GM23338 (cell line): ENCODE results near the gene UXS1. TPM values are rescaled to one million over a fixed set of nuclear protein-coding genes. Genes with fewer than 3 reads are reported as not detected.

Experiments
- ATAC-seq: fragments of 200-7000 bp; cut with Tn5 transposase; 3 replicates; pipeline ENCODE4 v1.9.1; 2020
- DNase-seq: peaks from one replicate; pipeline ENCODE4 v3.0.0-alpha.2; 2015; ENCODE audit warnings: low spot score
- H2AFZ ChIP-seq: fragments of 200-600 bp; sonication (generic); 2 replicates; pipeline ENCODE4 v1.8.0; 2016; ENCODE audit warnings: antibody characterized with exemption, mild to moderate bottlenecking, moderate library complexity
- H3F3A ChIP-seq: fragments of 200-600 bp; sonication (generic); replicated peaks from 2 replicates; pipeline ENCODE4 v1.8.0; 2017; ENCODE audit warnings: antibody characterized with exemption, mixed run types, low read depth
- H3K27ac ChIP-seq: fragments of 200-600 bp; sonication (generic); 2 replicates; pipeline ENCODE4 v1.6.1; 2016; ENCODE audit warnings: low read depth
- H3K27me3 ChIP-seq: fragments of 200-600 bp; sonication (generic); 2 replicates; pipeline ENCODE4 v1.8.0; 2016; ENCODE audit warnings: mild to moderate bottlenecking, mixed run types, moderate library complexity; ENCODE audit not compliant: insufficient read depth
- H3K36me3 ChIP-seq: fragments of 200-600 bp; sonication (generic); 2 replicates; pipeline ENCODE4 v1.8.0; 2016; ENCODE audit warnings: mild to moderate bottlenecking; ENCODE audit not compliant: insufficient read depth
- H3K4me1 ChIP-seq: fragments of 200-600 bp; sonication (generic); 2 replicates; pipeline ENCODE4 v1.8.0; 2016; ENCODE audit warnings: mild to moderate bottlenecking, moderate library complexity; ENCODE audit not compliant: insufficient read depth
- H3K4me2 ChIP-seq: fragments of 200-600 bp; sonication (generic); 2 replicates; pipeline ENCODE4 v1.7.1; 2017; ENCODE audit warnings: mixed run types
- H3K4me3 ChIP-seq: fragments of 200-600 bp; sonication (generic); 2 replicates; pipeline ENCODE4 v1.6.1; 2016; ENCODE audit warnings: mixed run types
- H3K79me2 ChIP-seq: fragments of 200-600 bp; sonication (generic); replicated peaks from 2 replicates; pipeline ENCODE4 v1.8.0; 2017; ENCODE audit warnings: mild to moderate bottlenecking; ENCODE audit not compliant: insufficient read depth
- H3K9me2 ChIP-seq: fragments of 200-600 bp; sonication (generic); 2 replicates; pipeline ENCODE4 v1.8.0; 2017; ENCODE audit not compliant: insufficient read depth
- H4K20me1 ChIP-seq: fragments of 200-600 bp; sonication (generic); replicated peaks from 2 replicates; pipeline ENCODE4 v1.8.0; 2017; ENCODE audit warnings: mild to moderate bottlenecking; ENCODE audit not compliant: insufficient read depth
- H3K27ac Mint-ChIP-seq: 2 replicates; pipeline ENCODE4 v1.8.0; 2020; ENCODE audit warnings: inconsistent platforms, mild to moderate bottlenecking, moderate library complexity, mixed read lengths
- H3K27me3 Mint-ChIP-seq: 3 replicates; pipeline ENCODE4 v1.8.0; 2022; ENCODE audit warnings: low read depth, mild to moderate bottlenecking, moderate library complexity, mixed read lengths, inconsistent platforms; ENCODE audit not compliant: insufficient read depth, poor library complexity
- H3K36me3 Mint-ChIP-seq: 3 replicates; pipeline ENCODE4 v1.8.0; 2021; ENCODE audit warnings: low read depth, mild to moderate bottlenecking, inconsistent platforms, moderate library complexity, mixed read lengths
- H3K4me1 Mint-ChIP-seq: 3 replicates; pipeline ENCODE4 v1.8.0; 2020; ENCODE audit warnings: mild to moderate bottlenecking, inconsistent platforms, mixed read lengths
- H3K4me3 Mint-ChIP-seq: 3 replicates; pipeline ENCODE4 v1.8.0; 2021; ENCODE audit warnings: moderate library complexity, mild to moderate bottlenecking, inconsistent platforms, mixed read lengths
- H3K9me3 Mint-ChIP-seq: 3 replicates; pipeline ENCODE4 v1.8.0; 2020; ENCODE audit warnings: moderate library complexity, mild to moderate bottlenecking, inconsistent platforms, mixed read lengths
- CREB1 ChIP-seq: fragments of 250-450 bp; sonication (Bioruptor Pico); IDR thresholded peaks from 2 replicates; pipeline ENCODE4 v1.5.0; 2020; ENCODE audit warnings: low read depth, mild to moderate bottlenecking, moderate library complexity
- CTCF ChIP-seq, 2 experiments: fragments of 200-600 bp in 1 of 2; sonication (generic) in 1 of 2; conservative IDR thresholded peaks; 2 replicates each; pipeline versions ENCODE4 v1.5.1 to v1.6.1; 2016 to 2017; ENCODE audit warnings: antibody characterized with exemption in 2 of 2, low read depth in 2 of 2, mild to moderate bottlenecking in 2 of 2, moderate library complexity in 1 of 2
- EZH2 ChIP-seq: fragments of 200-600 bp; sonication (generic); IDR thresholded peaks from one replicate; pipeline ENCODE4 v1.8.0; 2017; ENCODE audit warnings: antibody characterized with exemption, mild to moderate bottlenecking, low read depth; ENCODE audit not compliant: unreplicated experiment
- EZH2phosphoT487 ChIP-seq: fragments of 200-600 bp; sonication (generic); IDR thresholded peaks from one replicate; pipeline ENCODE4 v1.8.1; 2018; ENCODE audit warnings: antibody characterized with exemption; ENCODE audit not compliant: unreplicated experiment
- JUNB ChIP-seq: IDR thresholded peaks from one replicate; pipeline ENCODE4 v1.6.1; 2016; ENCODE audit warnings: antibody characterized with exemption; ENCODE audit not compliant: unreplicated experiment
- NANOG ChIP-seq: IDR thresholded peaks from 2 replicates; pipeline ENCODE4 v1.6.1; 2016; ENCODE audit warnings: antibody characterized with exemption, borderline replicate concordance
- POLR2AphosphoS5 ChIP-seq: IDR thresholded peaks from 2 replicates; pipeline ENCODE4 v1.6.1; 2016; ENCODE audit warnings: antibody characterized with exemption, low read depth
- STAT1 ChIP-seq: IDR thresholded peaks from one replicate; pipeline ENCODE4 v1.6.1; 2016; ENCODE audit warnings: antibody characterized with exemption; ENCODE audit not compliant: unreplicated experiment
- ZNF114 ChIP-seq: fragments of 250-450 bp; sonication (Bioruptor Pico); IDR thresholded peaks from 2 replicates; pipeline ENCODE4 v1.5.0; 2020; ENCODE audit warnings: mild to moderate bottlenecking, moderate library complexity
- ZNF331 ChIP-seq: fragments of 250-450 bp; sonication (Bioruptor Pico); IDR thresholded peaks from 2 replicates; pipeline ENCODE4 v1.5.0; 2020; ENCODE audit warnings: low read depth, mild to moderate bottlenecking, moderate library complexity
- ZNF462 ChIP-seq: fragments of 250-450 bp; sonication (Bioruptor Pico); IDR thresholded peaks from 2 replicates; pipeline ENCODE4 v1.5.0; 2020; ENCODE audit warnings: mild to moderate bottlenecking, moderate library complexity
- polyA plus RNA-seq: library from polyadenylated mRNA; unstranded; fragments of >200 nt; fragmentation: Nextera tagmentation; extraction: Ambion mirVana; gene quantifications from 2 replicates; pipeline ENCODE4 v1.2.1, GENCODE V29; 2016
- total RNA-seq: library from RNA; depleted of rRNA; stranded (reverse); fragments of >200 nt; shearing (Covaris generic); gene quantifications from 2 replicates; pipeline ENCODE4 v1.2.3, GENCODE V29; 2014
- TF ChIP-seq, protein P1 (sequence below): IDR thresholded peaks from 2 replicates; pipeline ENCODE4 v1.6.1; 2016; ENCODE audit warnings: antibody characterized with exemption
- TF ChIP-seq, protein P2 (sequence below): IDR thresholded peaks from one replicate; pipeline ENCODE4 v1.6.1; 2018; ENCODE audit warnings: antibody characterized with exemption; ENCODE audit not compliant: unreplicated experiment

The UXS1 gene
- total and polyA plus RNA-seq, 2 experiments from 2014 or later: 48.7 to 131 TPM

- Histone ChIP-seq H3K4me3 (no peak overlapping the region), H4K20me1 (peaks cover 11% of the 10 kb centered on the region; the same call in 1 of the 2 replicates), H3K79me2 (peaks cover 28% of the 10 kb centered on the region), H3K36me3 (no peaks in the 10 kb centered on the region; the same call in 1 of the 2 replicates), H3K4me1 (peaks cover 18% of the 10 kb centered on the region), H3K27me3 (no peaks in the 10 kb centered on the region), H3K27ac (no peak overlapping the region), H3K4me2 (no peak overlapping the region), H2AFZ (no peak overlapping the region), H3K9me2 (no peaks in the 10 kb centered on the region), H3F3A (no peaks in the 10 kb centered on the region)
- TF ChIP-seq STAT1 (no peak), POLR2AphosphoS5 (no peak), CTCF (conservative IDR thresholded peaks at IDR 0.05; ENCODE audit: low read depth in 2 of 2) (no peak), ZNF462 (CRISPR knock-in tag) (no peak), EZH2 (no peak), NANOG (no peak), JUNB (no peak), CREB1 (no peak), ZNF114 (CRISPR knock-in tag) (no peak), ZNF331 (CRISPR knock-in tag) (no peak), EZH2phosphoT487 (no peak)
- TF ChIP-seq, protein P1, sequence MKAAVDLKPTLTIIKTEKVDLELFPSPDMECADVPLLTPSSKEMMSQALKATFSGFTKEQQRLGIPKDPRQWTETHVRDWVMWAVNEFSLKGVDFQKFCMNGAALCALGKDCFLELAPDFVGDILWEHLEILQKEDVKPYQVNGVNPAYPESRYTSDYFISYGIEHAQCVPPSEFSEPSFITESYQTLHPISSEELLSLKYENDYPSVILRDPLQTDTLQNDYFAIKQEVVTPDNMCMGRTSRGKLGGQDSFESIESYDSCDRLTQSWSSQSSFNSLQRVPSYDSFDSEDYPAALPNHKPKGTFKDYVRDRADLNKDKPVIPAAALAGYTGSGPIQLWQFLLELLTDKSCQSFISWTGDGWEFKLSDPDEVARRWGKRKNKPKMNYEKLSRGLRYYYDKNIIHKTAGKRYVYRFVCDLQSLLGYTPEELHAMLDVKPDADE: no peak
- TF ChIP-seq, protein P2, sequence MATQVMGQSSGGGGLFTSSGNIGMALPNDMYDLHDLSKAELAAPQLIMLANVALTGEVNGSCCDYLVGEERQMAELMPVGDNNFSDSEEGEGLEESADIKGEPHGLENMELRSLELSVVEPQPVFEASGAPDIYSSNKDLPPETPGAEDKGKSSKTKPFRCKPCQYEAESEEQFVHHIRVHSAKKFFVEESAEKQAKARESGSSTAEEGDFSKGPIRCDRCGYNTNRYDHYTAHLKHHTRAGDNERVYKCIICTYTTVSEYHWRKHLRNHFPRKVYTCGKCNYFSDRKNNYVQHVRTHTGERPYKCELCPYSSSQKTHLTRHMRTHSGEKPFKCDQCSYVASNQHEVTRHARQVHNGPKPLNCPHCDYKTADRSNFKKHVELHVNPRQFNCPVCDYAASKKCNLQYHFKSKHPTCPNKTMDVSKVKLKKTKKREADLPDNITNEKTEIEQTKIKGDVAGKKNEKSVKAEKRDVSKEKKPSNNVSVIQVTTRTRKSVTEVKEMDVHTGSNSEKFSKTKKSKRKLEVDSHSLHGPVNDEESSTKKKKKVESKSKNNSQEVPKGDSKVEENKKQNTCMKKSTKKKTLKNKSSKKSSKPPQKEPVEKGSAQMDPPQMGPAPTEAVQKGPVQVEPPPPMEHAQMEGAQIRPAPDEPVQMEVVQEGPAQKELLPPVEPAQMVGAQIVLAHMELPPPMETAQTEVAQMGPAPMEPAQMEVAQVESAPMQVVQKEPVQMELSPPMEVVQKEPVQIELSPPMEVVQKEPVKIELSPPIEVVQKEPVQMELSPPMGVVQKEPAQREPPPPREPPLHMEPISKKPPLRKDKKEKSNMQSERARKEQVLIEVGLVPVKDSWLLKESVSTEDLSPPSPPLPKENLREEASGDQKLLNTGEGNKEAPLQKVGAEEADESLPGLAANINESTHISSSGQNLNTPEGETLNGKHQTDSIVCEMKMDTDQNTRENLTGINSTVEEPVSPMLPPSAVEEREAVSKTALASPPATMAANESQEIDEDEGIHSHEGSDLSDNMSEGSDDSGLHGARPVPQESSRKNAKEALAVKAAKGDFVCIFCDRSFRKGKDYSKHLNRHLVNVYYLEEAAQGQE: no peak
- peaks cover 21% of the 10 kb centered on the region; the same call in 2 of the 3 replicates for H3K36me3 Mint-ChIP-seq
- no peak overlapping the region for H3K4me3 Mint-ChIP-seq
- ATAC-seq (no peak), DNase-seq (no peak)
- no peaks in the 10 kb centered on the region for H3K9me3 Mint-ChIP-seq
- peaks cover 3% of the 10 kb centered on the region for H3K27me3 Mint-ChIP-seq
- peaks cover 21% of the 10 kb centered on the region for H3K4me1 Mint-ChIP-seq
- H3K27ac Mint-ChIP-seq: no peak overlapping the region
Measured at GRCh38 chr2:106115665-106116064, 78.4 kb downstream of the UXS1 start.
